GM18858 (cell line): ENCODE data around the gene SLC44A4.

Experiments
- ATAC-seq: cut with Tn5 transposase; IDR thresholded peaks from one replicate; pipeline ENCODE4 v1.9.1; 2021; ENCODE audit not compliant: unreplicated experiment

The SLC44A4 gene

GRCh38 chr6:31901415-31901952 lies 22.7 kb upstream of the SLC44A4 start:
- no peak for ATAC-seq

GRCh38 chr6:31900917-31901414 lies 22.2 kb upstream of the SLC44A4 start:
- no peak for ATAC-seq

GRCh38 chr6:31899882-31900722 lies 21.3 kb upstream of the SLC44A4 start:
- ATAC-seq = no peak

- no peak for ATAC-seq
Measured at GRCh38 chr6:31899215-31899614, 20.4 kb upstream of the SLC44A4 start.

GRCh38 chr6:31898383-31899011 lies 19.7 kb upstream of the SLC44A4 start:
- ATAC-seq = no peak

- no peak for ATAC-seq
Measured at GRCh38 chr6:31897612-31898382, 19.0 kb upstream of the SLC44A4 start, which contains the start of gene EHMT2. TSS of gene EHMT2 (minus strand) at chr6:31897698. CDS start at chr6:31897677, 21 bp downstream.

GRCh38 chr6:31896856-31897611 lies 18.2 kb upstream of the SLC44A4 start:
- no peak for ATAC-seq

- no peak for ATAC-seq
Measured at GRCh38 chr6:31896493-31896855, 17.7 kb upstream of the SLC44A4 start.

- ATAC-seq = no peak
Measured at GRCh38 chr6:31892821-31893220, 14.0 kb upstream of the SLC44A4 start.

- ATAC-seq = no peak
Measured at GRCh38 chr6:31889331-31889972, 10.7 kb upstream of the SLC44A4 start.

GRCh38 chr6:31888276-31889258 lies 9.8 kb upstream of the SLC44A4 start:
- ATAC-seq = no peak

- ATAC-seq = no peak
Measured at GRCh38 chr6:31887173-31888007, 8.6 kb upstream of the SLC44A4 start.

- ATAC-seq = no peak
Measured at GRCh38 chr6:31886541-31886991, 7.8 kb upstream of the SLC44A4 start.

GRCh38 chr6:31884528-31885035 lies 5.8 kb upstream of the SLC44A4 start:
- no peak for ATAC-seq

- ATAC-seq = no peak
Measured at GRCh38 chr6:31883676-31884075, 4.9 kb upstream of the SLC44A4 start.

GRCh38 chr6:31882344-31882743 lies 3.5 kb upstream of the SLC44A4 start:
- no peak for ATAC-seq

GRCh38 chr6:31881136-31881859 lies 2.5 kb upstream of the SLC44A4 start:
- ATAC-seq = no peak
